HepG2 (cell line): ENCODE measurements around the gene LSM12.

ENCODE experiments used
- ETV6 ChIP-seq: sonication (generic); formaldehyde crosslinking; conservative IDR thresholded peaks from 2 replicates; pipeline ENCODE4 v1.4.0; 2020; ENCODE audit warnings: missing genetic modification reagents
- EZH2 ChIP-seq: conservative IDR thresholded peaks from 2 replicates; pipeline ENCODE4 v1.6.1; 2012; ENCODE audit warnings: mild to moderate bottlenecking, low read depth, low read length, moderate library complexity
- PCBP1 ChIP-seq: fragments of 200-400 bp; formaldehyde crosslinking; IDR thresholded peaks from 2 replicates; pipeline ENCODE4 v1.6.1; 2017; ENCODE audit warnings: mild to moderate bottlenecking, low read depth, low read length, borderline replicate concordance
- RXRA ChIP-seq: sonication (generic); formaldehyde crosslinking; IDR thresholded peaks from 2 replicates; pipeline ENCODE4 v1.5.1; 2020; ENCODE audit warnings: missing genetic modification reagents
- ZNF841 ChIP-seq: sonication (generic); formaldehyde crosslinking; IDR thresholded peaks from 2 replicates; pipeline ENCODE4 v1.8.1; 2023; ENCODE audit warnings: missing genetic modification reagents, borderline replicate concordance

- TF ChIP-seq PCBP1 (no peak), ETV6 (CRISPR knock-in tag) (no peak), ZNF841 (CRISPR knock-in tag) (no peak), EZH2 (no peak), RXRA (no peak)
Observed at GRCh38 chr17:44038604-44039011, 27.9 kb downstream of the LSM12 start.
